ENCODE measurements around the gene VPS13D. TPM values are rescaled to one million over a fixed set of nuclear protein-coding genes. Genes with fewer than 3 reads are reported as not detected.

VPS13D gene
- total RNA-seq, 4 donors from 2014 or later, result 137 to 238 (median 191) TPM

DNA sequence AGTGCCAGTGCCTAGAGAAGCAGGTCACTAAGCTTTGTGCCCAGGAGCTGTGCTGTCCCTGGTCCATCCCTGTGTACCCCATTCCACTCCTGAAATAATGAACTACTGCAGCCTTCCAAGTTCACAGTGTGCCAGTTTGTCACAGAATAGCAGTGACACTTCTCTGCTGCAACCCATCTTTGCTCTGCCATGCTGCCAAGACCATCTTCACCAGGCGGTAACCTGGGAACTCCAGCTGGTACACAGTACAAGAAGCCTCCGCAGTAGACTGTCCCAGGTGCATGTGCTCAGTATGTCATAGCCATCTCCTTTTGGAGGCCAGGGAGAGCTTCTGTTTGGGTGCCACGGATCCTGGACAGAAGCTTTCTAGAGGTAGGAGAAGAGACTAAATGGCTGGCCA lies 250.2 kb downstream of the VPS13D start:
- Histone ChIP-seq H3K27ac (peak overlapping the region; percentile 59 to 86 (median 75)), H3K27me3 (no peaks in the 10 kb centered on the region), H3K4me1 (peaks cover 64 to 90% of the 10 kb centered on the region in 2 donors), H3K36me3 (no peaks in the 10 kb centered on the region), H3K4me3 (replicated peaks in 1 of 3) (no peak overlapping the region), H3K9me3 (no peaks in the 10 kb centered on the region)
- DNase-seq, result no peak
- intact Hi-C loops (cut with DNase I), result no loop called here
- WGBS, 2 donors, result 94 to 95% methylated on average over 3 of the region's 3 CpGs
- TF ChIP-seq, protein P1, sequence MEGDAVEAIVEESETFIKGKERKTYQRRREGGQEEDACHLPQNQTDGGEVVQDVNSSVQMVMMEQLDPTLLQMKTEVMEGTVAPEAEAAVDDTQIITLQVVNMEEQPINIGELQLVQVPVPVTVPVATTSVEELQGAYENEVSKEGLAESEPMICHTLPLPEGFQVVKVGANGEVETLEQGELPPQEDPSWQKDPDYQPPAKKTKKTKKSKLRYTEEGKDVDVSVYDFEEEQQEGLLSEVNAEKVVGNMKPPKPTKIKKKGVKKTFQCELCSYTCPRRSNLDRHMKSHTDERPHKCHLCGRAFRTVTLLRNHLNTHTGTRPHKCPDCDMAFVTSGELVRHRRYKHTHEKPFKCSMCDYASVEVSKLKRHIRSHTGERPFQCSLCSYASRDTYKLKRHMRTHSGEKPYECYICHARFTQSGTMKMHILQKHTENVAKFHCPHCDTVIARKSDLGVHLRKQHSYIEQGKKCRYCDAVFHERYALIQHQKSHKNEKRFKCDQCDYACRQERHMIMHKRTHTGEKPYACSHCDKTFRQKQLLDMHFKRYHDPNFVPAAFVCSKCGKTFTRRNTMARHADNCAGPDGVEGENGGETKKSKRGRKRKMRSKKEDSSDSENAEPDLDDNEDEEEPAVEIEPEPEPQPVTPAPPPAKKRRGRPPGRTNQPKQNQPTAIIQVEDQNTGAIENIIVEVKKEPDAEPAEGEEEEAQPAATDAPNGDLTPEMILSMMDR (IDR thresholded peaks at IDR 0.05), result no peak
- no peak for TF ChIP-seq POLR2A (IDR thresholded peaks at IDR 0.05)

DNA sequence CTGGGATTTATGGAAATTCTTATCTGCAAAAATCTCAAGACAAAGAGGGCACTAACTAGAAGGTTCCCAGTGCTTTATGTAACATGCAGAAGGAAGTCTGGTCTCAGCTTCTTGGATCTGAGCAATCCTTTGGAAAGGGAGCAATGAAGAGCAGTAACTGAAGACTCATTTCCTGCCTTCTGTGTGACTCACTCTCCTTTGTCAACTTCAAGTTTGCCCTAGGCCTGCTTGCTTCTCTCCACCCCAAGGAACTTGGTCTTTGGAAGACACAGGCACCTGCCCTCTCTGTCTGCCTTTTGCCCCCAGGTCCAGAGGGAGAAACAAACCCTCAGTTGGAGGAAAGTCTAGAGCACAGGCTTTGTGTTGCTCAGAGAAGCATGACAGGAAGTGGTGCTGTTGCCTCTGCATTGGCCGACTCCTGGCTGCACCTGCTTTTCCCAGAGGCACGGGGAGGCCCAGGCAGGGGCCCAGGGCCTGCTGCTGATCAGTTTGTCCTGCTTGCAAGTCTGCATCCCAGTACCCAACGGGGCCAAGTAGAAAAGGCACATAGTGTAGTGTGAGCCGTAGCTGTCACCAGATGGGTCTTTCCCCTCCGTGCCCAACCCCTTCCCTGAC lies 251.0 kb downstream of the VPS13D start:
- intact Hi-C loops (cut with DNase I), result no loop called here
- Histone ChIP-seq H3K4me1 (peaks cover 64 to 90% of the 10 kb centered on the region in 2 donors), H3K27ac (peak overlapping the region; percentile 59 to 86 (median 75)), H3K4me3 (replicated peaks in 1 of 3) (no peak overlapping the region), H3K36me3 (no peaks in the 10 kb centered on the region), H3K9me3 (no peaks in the 10 kb centered on the region), H3K27me3 (no peaks in the 10 kb centered on the region)
- no peak for DNase-seq
- TF ChIP-seq, protein P1 (IDR thresholded peaks at IDR 0.05), result no peak
- TF ChIP-seq POLR2A (IDR thresholded peaks at IDR 0.05), result no peak
- 61 to 71% methylated on average over 5 of the region's 5 CpGs for WGBS, 2 donors

DNA sequence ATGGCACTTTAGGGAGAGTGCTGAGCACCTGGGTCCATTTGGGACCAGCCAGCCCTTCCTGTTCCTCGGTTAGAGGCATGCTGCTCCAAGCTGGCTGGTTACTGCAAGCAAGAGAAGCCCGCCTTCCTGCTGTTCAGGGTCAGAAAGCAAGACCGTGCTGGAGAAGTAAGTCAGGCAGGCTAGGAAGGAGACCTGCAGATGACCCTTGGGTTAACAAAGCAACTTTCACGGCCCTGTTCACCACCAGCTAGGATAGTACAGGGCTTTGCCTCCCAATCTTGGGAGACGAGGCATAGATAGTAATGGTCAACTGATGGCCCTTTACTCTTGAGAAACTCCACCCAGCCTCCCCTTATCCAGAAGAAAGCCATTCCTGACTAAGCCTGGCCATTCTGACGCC lies 252.1 kb downstream of the VPS13D start:
- 87 to 90% methylated on average over 6 of the region's 6 CpGs for WGBS, 2 donors
- intact Hi-C loops (cut with DNase I), result no loop called here
- H3K9me3 ChIP-seq, result no peaks in the 10 kb centered on the region
- no peak for DNase-seq
- no peaks in the 10 kb centered on the region for H3K36me3 ChIP-seq
- H3K27me3 ChIP-seq, result no peaks in the 10 kb centered on the region
- no peak overlapping the region for H3K4me3 ChIP-seq (replicated peaks in 1 of 3)
- H3K27ac ChIP-seq, result peak overlapping the region in 1 of 3 donors; percentile 17
- peaks cover 60 to 89% of the 10 kb centered on the region in 2 donors for H3K4me1 ChIP-seq
- no peak for TF ChIP-seq POLR2A (IDR thresholded peaks at IDR 0.05)
- TF ChIP-seq, protein P1 (IDR thresholded peaks at IDR 0.05), result no peak

DNA sequence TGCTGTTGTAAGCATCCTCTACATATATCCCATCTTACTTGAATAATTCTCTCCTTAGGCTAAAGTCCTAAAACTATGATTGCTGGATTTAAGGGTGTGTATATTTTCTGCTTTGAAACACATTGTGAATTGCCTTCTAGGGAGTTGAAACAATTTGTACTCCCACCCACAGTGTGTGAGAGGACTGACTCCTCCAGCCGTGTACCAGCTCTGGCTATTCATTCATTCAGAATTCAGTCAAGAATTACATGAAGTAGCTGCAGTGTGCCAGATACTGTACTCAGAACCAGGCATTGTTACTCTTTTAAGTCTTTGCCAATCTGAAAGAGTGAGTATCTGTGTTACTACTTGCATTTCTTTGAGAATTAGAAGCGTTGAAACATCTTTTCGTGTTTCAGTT lies 253.2 kb downstream of the VPS13D start:
- Histone ChIP-seq H3K9me3 (no peaks in the 10 kb centered on the region), H3K27me3 (no peaks in the 10 kb centered on the region), H3K36me3 (no peaks in the 10 kb centered on the region), H3K27ac (peak overlapping the region in 1 of 3 donors; percentile 12), H3K4me1 (peaks cover 62 to 89% of the 10 kb centered on the region in 2 donors), H3K4me3 (replicated peaks in 1 of 3) (no peak overlapping the region)
- TF ChIP-seq, protein P1 (IDR thresholded peaks at IDR 0.05), result no peak
- no peak for TF ChIP-seq POLR2A (IDR thresholded peaks at IDR 0.05)
- WGBS, 2 donors, result 73 to 77% methylated on average over 3 of the region's 3 CpGs
- intact Hi-C loops (cut with DNase I), result no loop called here
- DNase-seq, result no peak

DNA sequence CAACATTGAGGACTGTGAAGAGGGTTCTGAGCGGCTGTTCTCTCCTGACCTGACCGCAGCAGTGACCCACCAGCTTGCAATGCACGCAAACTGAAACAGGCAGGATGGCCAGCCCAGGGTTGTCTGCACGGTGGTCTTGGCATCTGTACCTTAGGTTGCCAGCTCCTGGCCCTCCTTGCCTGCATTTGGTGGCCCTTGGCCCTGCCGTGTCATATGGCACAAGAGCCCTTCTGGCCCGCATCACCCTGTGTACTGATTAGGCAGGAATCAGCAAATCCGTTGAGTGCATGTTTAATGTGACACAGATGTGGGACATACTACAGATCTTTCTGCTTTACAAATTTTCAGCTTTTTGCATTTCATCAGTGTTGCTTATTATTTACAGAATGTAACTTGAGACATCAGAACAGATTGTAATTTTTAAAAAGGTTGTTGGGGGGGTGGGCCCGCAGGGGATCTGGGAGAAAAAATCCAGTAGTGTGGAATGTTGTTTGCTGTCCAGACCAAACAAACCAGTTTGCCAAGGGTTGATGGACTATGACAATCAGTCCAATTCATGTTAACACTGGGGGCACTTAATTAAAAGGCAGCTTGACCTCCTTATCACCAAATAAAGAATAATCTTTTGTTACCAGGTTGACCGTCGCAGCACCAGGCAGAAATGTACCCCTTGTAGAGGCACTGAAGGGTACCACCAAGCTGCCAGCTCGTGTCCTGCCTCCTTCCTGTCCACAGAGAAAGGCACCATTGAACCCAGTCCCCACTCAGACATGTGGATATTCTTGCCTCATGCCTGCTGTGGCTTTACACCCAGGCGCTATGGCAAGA lies 255.6 kb downstream of the VPS13D start:
- Histone ChIP-seq H3K4me3 (replicated peaks in 1 of 3) (no peak overlapping the region), H3K4me1 (peaks cover 45 to 78% of the 10 kb centered on the region in 2 donors), H3K9me3 (no peaks in the 10 kb centered on the region), H3K36me3 (no peaks in the 10 kb centered on the region), H3K27me3 (no peaks in the 10 kb centered on the region), H3K27ac (peak overlapping the region; percentile 88 to 97 (median 93))
- WGBS, 2 donors, result 58 to 65% methylated on average over 12 of the region's 12 CpGs
- intact Hi-C loops (cut with DNase I), result no loop called here
- TF ChIP-seq, protein P1 (IDR thresholded peaks at IDR 0.05), result no peak
- TF ChIP-seq POLR2A (IDR thresholded peaks at IDR 0.05), result no peak
- DNase-seq, result peak; percentile 28 to 33

All from thyroid gland (tissue), 4 donors.